WTC11 (cell line): Measurements from ENCODE around the gene KPTN. TPM values are rescaled to one million over a fixed set of nuclear protein-coding genes. Genes with fewer than 3 reads are reported as not detected.

Source experiments
- ATAC-seq: fragments of 200-7000 bp; cut with Tn5 transposase; 2 replicates; pipeline ENCODE4 v1.10.0; 2021; ENCODE audit warnings: mild to moderate bottlenecking, moderate library complexity
- CTCF ChIA-PET: fragments of 300-600 bp; sonication (Branson Sonifier 250); formaldehyde crosslinking; loops from one replicate; lab custom pipeline; 2021; ENCODE audit warnings: antibody characterized with exemption; lab: Charles Lee
- POLR2A ChIA-PET: fragments of 350-600 bp; sonication (Branson Sonifier 250); formaldehyde crosslinking; loops from one replicate; lab custom pipeline; 2021; ENCODE audit warnings: antibody characterized with exemption; lab: Charles Lee
- DNase-seq: peaks from one replicate; pipeline ENCODE4 v3.0.0; 2021; ENCODE audit warnings: low spot score
- H3K27ac Mint-ChIP-seq: 2 replicates; pipeline ENCODE4 v1.8.0; 2021; ENCODE audit warnings: mixed read lengths
- H3K27me3 Mint-ChIP-seq: 2 replicates; pipeline ENCODE4 v1.8.0; 2021; ENCODE audit warnings: low read depth, mild to moderate bottlenecking, moderate library complexity, mixed read lengths
- H3K36me3 Mint-ChIP-seq: 2 replicates; pipeline ENCODE4 v1.8.0; 2021; ENCODE audit warnings: mixed read lengths
- H3K4me1 Mint-ChIP-seq: 2 replicates; pipeline ENCODE4 v1.8.0; 2022; ENCODE audit warnings: mixed read lengths
- H3K4me3 Mint-ChIP-seq: 2 replicates; pipeline ENCODE4 v1.8.0; 2021; ENCODE audit warnings: mild to moderate bottlenecking, moderate library complexity, mixed read lengths
- H3K9me3 Mint-ChIP-seq: 2 replicates; pipeline ENCODE4 v1.8.0; 2021; ENCODE audit warnings: mixed read lengths
- CBFB ChIP-seq: sonication (generic); formaldehyde crosslinking; IDR thresholded peaks from 2 replicates; pipeline ENCODE4 v1.8.1; 2022; ENCODE audit warnings: mild to moderate bottlenecking, low read depth, missing genetic modification reagents
- ETV6 ChIP-seq: sonication (generic); formaldehyde crosslinking; IDR thresholded peaks from 2 replicates; pipeline ENCODE4 v1.8.1; 2022; ENCODE audit warnings: mild to moderate bottlenecking, missing genetic modification reagents
- FOXK1 ChIP-seq: sonication (generic); formaldehyde crosslinking; IDR thresholded peaks from 2 replicates; pipeline ENCODE4 v1.8.0; 2022; ENCODE audit warnings: mild to moderate bottlenecking, moderate library complexity, missing genetic modification reagents
- GABPB1 ChIP-seq: sonication (generic); formaldehyde crosslinking; IDR thresholded peaks from 2 replicates; pipeline ENCODE4 v1.8.1; 2023; ENCODE audit warnings: mild to moderate bottlenecking, missing genetic modification reagents
- HMGA2 ChIP-seq: fragments of 250-450 bp; sonication (Bioruptor Pico); IDR thresholded peaks from 2 replicates; pipeline ENCODE4 v1.4.0; 2021; ENCODE audit warnings: mild to moderate bottlenecking, moderate library complexity
- JAZF1 ChIP-seq: fragments of 250-450 bp; sonication (Bioruptor Pico); IDR thresholded peaks from 2 replicates; pipeline ENCODE4 v1.9.0; 2021; ENCODE audit warnings: moderate library complexity, mild to moderate bottlenecking, inconsistent platforms
- NFE2L1 ChIP-seq: sonication (generic); formaldehyde crosslinking; IDR thresholded peaks from 2 replicates; pipeline ENCODE4 v1.8.1; 2023; ENCODE audit warnings: missing genetic modification reagents
- OVOL2 ChIP-seq: fragments of 250-450 bp; sonication (Bioruptor Pico); IDR thresholded peaks from 2 replicates; pipeline ENCODE4 v1.9.0; 2021; ENCODE audit warnings: mild to moderate bottlenecking, borderline replicate concordance
- SOX15 ChIP-seq: fragments of 250-450 bp; sonication (Bioruptor Pico); IDR thresholded peaks from 2 replicates; pipeline ENCODE4 v1.9.0; 2021; ENCODE audit warnings: mild to moderate bottlenecking
- TEAD4 ChIP-seq: sonication (generic); formaldehyde crosslinking; IDR thresholded peaks from 2 replicates; pipeline ENCODE4 v1.8.0; 2022; ENCODE audit warnings: mild to moderate bottlenecking, missing genetic modification reagents
- ZBTB21 ChIP-seq: sonication (generic); formaldehyde crosslinking; IDR thresholded peaks from 2 replicates; pipeline ENCODE4 v1.8.1; 2023; ENCODE audit warnings: mild to moderate bottlenecking, missing genetic modification reagents, borderline replicate concordance
- ZNF317 ChIP-seq: sonication (generic); formaldehyde crosslinking; IDR thresholded peaks from 2 replicates; pipeline ENCODE4 v1.8.1; 2023; ENCODE audit warnings: low read depth, mild to moderate bottlenecking, moderate library complexity, missing genetic modification reagents, borderline replicate concordance
- ZNF416 ChIP-seq: fragments of 250-450 bp; sonication (Bioruptor Pico); IDR thresholded peaks from 2 replicates; pipeline ENCODE4 v1.9.0; 2021; ENCODE audit warnings: mild to moderate bottlenecking, inconsistent platforms
- total RNA-seq: library from RNA; stranded (reverse); gene quantifications from 3 replicates; pipeline ENCODE4 v1.2.3, GENCODE V29; 2021
- TF ChIP-seq, protein P1 (sequence below): fragments of 250-450 bp; sonication (Bioruptor Pico); IDR thresholded peaks from 2 replicates; pipeline ENCODE4 v1.9.0; 2021; ENCODE audit warnings: mild to moderate bottlenecking, borderline replicate concordance
- TF ChIP-seq, protein P2 (sequence below): sonication (generic); formaldehyde crosslinking; IDR thresholded peaks from 2 replicates; pipeline ENCODE4 v1.8.0; 2022; ENCODE audit warnings: mild to moderate bottlenecking, missing genetic modification reagents
- TF ChIP-seq, protein P3 (sequence below): sonication (generic); formaldehyde crosslinking; IDR thresholded peaks from 2 replicates; pipeline ENCODE4 v1.8.0; 2023; ENCODE audit warnings: mild to moderate bottlenecking, missing genetic modification reagents
- TF ChIP-seq, protein P4 (sequence below): sonication (generic); formaldehyde crosslinking; IDR thresholded peaks from 2 replicates; pipeline ENCODE4 v1.8.0; 2022; ENCODE audit warnings: mild to moderate bottlenecking, missing genetic modification reagents
- TF ChIP-seq, protein P5 (sequence below): sonication (generic); formaldehyde crosslinking; IDR thresholded peaks from 2 replicates; pipeline ENCODE4 v1.8.0; 2022; ENCODE audit warnings: mild to moderate bottlenecking, missing genetic modification reagents
- TF ChIP-seq, protein P6 (sequence below): sonication (generic); formaldehyde crosslinking; IDR thresholded peaks from 2 replicates; pipeline ENCODE4 v1.8.1; 2022; ENCODE audit warnings: mild to moderate bottlenecking, moderate library complexity, missing genetic modification reagents

KPTN gene
- total RNA-seq, 1 experiment from 2014 or later: 24.5 TPM

DNA sequence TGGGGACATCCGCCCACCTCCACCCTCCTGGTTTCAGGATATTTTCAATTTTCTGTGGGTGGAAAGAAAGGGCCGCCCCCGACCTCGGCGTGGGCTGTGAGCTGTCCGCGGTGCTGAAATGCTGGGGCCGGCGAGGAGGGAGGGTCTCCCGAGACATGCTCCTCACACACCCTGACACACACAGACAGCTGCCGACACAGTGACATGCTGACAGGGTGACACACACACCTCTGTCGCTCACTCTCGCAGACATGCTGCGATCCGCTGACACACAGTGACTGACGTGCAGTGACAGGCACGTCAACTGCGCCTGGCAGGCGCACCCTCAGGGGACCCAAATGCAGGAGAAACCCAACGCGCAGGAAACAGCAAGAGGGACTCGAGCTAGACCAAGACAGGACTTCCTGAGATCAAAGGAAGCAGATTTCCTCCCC lies 39.6 kb downstream of the KPTN start (continued):
- TF ChIP-seq, protein P1, sequence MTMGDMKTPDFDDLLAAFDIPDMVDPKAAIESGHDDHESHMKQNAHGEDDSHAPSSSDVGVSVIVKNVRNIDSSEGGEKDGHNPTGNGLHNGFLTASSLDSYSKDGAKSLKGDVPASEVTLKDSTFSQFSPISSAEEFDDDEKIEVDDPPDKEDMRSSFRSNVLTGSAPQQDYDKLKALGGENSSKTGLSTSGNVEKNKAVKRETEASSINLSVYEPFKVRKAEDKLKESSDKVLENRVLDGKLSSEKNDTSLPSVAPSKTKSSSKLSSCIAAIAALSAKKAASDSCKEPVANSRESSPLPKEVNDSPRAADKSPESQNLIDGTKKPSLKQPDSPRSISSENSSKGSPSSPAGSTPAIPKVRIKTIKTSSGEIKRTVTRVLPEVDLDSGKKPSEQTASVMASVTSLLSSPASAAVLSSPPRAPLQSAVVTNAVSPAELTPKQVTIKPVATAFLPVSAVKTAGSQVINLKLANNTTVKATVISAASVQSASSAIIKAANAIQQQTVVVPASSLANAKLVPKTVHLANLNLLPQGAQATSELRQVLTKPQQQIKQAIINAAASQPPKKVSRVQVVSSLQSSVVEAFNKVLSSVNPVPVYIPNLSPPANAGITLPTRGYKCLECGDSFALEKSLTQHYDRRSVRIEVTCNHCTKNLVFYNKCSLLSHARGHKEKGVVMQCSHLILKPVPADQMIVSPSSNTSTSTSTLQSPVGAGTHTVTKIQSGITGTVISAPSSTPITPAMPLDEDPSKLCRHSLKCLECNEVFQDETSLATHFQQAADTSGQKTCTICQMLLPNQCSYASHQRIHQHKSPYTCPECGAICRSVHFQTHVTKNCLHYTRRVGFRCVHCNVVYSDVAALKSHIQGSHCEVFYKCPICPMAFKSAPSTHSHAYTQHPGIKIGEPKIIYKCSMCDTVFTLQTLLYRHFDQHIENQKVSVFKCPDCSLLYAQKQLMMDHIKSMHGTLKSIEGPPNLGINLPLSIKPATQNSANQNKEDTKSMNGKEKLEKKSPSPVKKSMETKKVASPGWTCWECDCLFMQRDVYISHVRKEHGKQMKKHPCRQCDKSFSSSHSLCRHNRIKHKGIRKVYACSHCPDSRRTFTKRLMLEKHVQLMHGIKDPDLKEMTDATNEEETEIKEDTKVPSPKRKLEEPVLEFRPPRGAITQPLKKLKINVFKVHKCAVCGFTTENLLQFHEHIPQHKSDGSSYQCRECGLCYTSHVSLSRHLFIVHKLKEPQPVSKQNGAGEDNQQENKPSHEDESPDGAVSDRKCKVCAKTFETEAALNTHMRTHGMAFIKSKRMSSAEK (CRISPR knock-in tag): no peak

DNA sequence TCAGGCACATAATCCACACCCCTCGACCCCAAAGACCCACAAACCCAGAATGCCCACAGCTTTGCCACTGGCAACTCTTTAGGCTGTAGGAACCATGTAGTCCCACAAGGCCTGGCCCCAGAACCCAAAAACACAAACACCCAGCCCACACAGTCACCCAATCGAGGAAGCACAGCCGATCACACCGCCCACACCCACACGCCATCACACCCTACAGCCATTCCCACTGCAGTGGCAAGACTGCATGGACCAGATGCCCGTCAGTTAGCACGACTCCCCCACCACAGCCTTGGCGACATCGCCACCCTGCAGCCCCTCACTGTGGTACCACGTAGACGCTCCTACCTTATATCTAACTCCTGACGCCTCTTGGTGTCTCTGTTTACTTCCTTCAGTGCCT lies 40.7 kb downstream of the KPTN start:
- H3K36me3 Mint-ChIP-seq: no peaks in the 10 kb centered on the region
- peaks cover 55% of the 10 kb centered on the region for H3K27me3 Mint-ChIP-seq
- CTCF ChIA-PET: interaction anchor here (1.6 kb wide), 1 partner anchor 72 kb away, joined by 4 read pairs; no protein-coding TSS in a partner anchor
- no peak overlapping the region for H3K27ac Mint-ChIP-seq
- no peaks in the 10 kb centered on the region for H3K9me3 Mint-ChIP-seq
- H3K4me1 Mint-ChIP-seq: peaks cover 23% of the 10 kb centered on the region
- ATAC-seq (no peak), DNase-seq (no peak)
- no peak overlapping the region for H3K4me3 Mint-ChIP-seq
- POLR2A ChIA-PET: no interaction called here
- TF ChIP-seq FOXK1 (CRISPR knock-in tag) (no peak), ZBTB21 (CRISPR knock-in tag) (no peak), OVOL2 (CRISPR knock-in tag) (no peak), ETV6 (no peak), CBFB (no peak), TEAD4 (no peak), JAZF1 (CRISPR knock-in tag) (no peak), ZNF317 (CRISPR knock-in tag) (no peak), NFE2L1 (CRISPR knock-in tag) (no peak), HMGA2 (CRISPR knock-in tag) (no peak), GABPB1 (CRISPR knock-in tag) (no peak), ZNF416 (no peak), SOX15 (CRISPR knock-in tag) (no peak)
- TF ChIP-seq, protein P1 (CRISPR knock-in tag): no peak
- TF ChIP-seq, protein P2, sequence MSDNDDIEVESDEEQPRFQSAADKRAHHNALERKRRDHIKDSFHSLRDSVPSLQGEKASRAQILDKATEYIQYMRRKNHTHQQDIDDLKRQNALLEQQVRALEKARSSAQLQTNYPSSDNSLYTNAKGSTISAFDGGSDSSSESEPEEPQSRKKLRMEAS: no peak
- TF ChIP-seq, protein P3, sequence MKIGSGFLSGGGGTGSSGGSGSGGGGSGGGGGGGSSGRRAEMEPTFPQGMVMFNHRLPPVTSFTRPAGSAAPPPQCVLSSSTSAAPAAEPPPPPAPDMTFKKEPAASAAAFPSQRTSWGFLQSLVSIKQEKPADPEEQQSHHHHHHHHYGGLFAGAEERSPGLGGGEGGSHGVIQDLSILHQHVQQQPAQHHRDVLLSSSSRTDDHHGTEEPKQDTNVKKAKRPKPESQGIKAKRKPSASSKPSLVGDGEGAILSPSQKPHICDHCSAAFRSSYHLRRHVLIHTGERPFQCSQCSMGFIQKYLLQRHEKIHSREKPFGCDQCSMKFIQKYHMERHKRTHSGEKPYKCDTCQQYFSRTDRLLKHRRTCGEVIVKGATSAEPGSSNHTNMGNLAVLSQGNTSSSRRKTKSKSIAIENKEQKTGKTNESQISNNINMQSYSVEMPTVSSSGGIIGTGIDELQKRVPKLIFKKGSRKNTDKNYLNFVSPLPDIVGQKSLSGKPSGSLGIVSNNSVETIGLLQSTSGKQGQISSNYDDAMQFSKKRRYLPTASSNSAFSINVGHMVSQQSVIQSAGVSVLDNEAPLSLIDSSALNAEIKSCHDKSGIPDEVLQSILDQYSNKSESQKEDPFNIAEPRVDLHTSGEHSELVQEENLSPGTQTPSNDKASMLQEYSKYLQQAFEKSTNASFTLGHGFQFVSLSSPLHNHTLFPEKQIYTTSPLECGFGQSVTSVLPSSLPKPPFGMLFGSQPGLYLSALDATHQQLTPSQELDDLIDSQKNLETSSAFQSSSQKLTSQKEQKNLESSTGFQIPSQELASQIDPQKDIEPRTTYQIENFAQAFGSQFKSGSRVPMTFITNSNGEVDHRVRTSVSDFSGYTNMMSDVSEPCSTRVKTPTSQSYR (CRISPR knock-in tag): no peak
- TF ChIP-seq, protein P4, sequence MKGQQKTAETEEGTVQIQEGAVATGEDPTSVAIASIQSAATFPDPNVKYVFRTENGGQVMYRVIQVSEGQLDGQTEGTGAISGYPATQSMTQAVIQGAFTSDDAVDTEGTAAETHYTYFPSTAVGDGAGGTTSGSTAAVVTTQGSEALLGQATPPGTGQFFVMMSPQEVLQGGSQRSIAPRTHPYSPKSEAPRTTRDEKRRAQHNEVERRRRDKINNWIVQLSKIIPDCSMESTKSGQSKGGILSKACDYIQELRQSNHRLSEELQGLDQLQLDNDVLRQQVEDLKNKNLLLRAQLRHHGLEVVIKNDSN (CRISPR knock-in tag): no peak
- TF ChIP-seq, protein P5, sequence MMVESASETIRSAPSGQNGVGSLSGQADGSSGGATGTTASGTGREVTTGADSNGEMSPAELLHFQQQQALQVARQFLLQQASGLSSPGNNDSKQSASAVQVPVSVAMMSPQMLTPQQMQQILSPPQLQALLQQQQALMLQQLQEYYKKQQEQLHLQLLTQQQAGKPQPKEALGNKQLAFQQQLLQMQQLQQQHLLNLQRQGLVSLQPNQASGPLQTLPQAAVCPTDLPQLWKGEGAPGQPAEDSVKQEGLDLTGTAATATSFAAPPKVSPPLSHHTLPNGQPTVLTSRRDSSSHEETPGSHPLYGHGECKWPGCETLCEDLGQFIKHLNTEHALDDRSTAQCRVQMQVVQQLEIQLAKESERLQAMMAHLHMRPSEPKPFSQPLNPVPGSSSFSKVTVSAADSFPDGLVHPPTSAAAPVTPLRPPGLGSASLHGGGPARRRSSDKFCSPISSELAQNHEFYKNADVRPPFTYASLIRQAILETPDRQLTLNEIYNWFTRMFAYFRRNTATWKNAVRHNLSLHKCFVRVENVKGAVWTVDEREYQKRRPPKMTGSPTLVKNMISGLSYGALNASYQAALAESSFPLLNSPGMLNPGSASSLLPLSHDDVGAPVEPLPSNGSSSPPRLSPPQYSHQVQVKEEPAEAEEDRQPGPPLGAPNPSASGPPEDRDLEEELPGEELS (CRISPR knock-in tag): no peak
- TF ChIP-seq, protein P6, sequence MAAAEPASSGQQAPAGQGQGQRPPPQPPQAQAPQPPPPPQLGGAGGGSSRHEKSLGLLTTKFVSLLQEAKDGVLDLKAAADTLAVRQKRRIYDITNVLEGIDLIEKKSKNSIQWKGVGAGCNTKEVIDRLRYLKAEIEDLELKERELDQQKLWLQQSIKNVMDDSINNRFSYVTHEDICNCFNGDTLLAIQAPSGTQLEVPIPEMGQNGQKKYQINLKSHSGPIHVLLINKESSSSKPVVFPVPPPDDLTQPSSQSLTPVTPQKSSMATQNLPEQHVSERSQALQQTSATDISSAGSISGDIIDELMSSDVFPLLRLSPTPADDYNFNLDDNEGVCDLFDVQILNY (CRISPR knock-in tag): no peak
